HepG2 (cell line): ENCODE results near the gene SERPINB11. TPM values are rescaled to one million over a fixed set of nuclear protein-coding genes. Genes with fewer than 3 reads are reported as not detected.

Experiments used
- ATAC-seq: fragments of 200-7000 bp; cut with Tn5 transposase; 3 replicates; pipeline ENCODE4 v1.9.1; 2020; ENCODE audit warnings: mild to moderate bottlenecking, moderate library complexity
- BruUV-seq: library from RNA; stranded (reverse); fragments of 400-500 nt; replicated peaks from 2 replicates; lab custom pipeline; 2021; lab: Mats Ljungman, UMichigan
- CTCF ChIA-PET: fragments of 300-600 bp; formaldehyde crosslinking; extraction: SDS; loops from one replicate; lab custom pipeline; 2021; ENCODE audit warnings: low total read pairs, inconsistent platforms, low intra/inter-chr PET ratio; lab: Yijun Ruan, JAX
- POLR2A ChIA-PET: fragments of 350-600 bp; sonication (Branson Sonifier 250); formaldehyde crosslinking; loops from one replicate; lab custom pipeline; 2020; ENCODE audit warnings: antibody characterized with exemption, inconsistent platforms; lab: Yijun Ruan, JAX
- DNase-seq: peaks from one replicate; pipeline ENCODE4 v3.0.0-alpha.2; 2015; ENCODE audit warnings: low spot score
- FAIRE-seq: peaks from 3 replicates; lab custom pipeline; 2011; peaks lifted over from hg19 to GRCh38; lab: Jason Lieb, UNC
- H2AFZ ChIP-seq: one replicate; pipeline ENCODE4 v1.6.1; 2011; ENCODE audit warnings: low read length, inconsistent platforms
- H3K27ac ChIP-seq: fragments of 300-600 bp; 3 replicates; pipeline ENCODE4 v1.8.0; 2011; ENCODE audit warnings: mixed run types, mild to moderate bottlenecking, mixed read lengths, low read length, inconsistent platforms; ENCODE audit not compliant: insufficient read depth; ENCODE audit errors: extremely low read length
- H3K27me3 ChIP-seq, 2 experiments: fragments of 200-600 bp in 1 of 2; 2 replicates in 1 of 2; 3 replicates in 1 of 2; pipeline versions ENCODE4 v1.6.0 to v1.8.0; 2011; ENCODE audit warnings: low read length in 2 of 2, mild to moderate bottlenecking in 2 of 2, moderate library complexity in 2 of 2, inconsistent platforms in 1 of 2; ENCODE audit not compliant: insufficient read depth in 2 of 2, control insufficient read depth in 1 of 2
- H3K36me3 ChIP-seq, 2 experiments: fragments of 200-600 bp in 1 of 2; replicated peaks in 1 of 2; 2 replicates in 1 of 2; 3 replicates in 1 of 2; pipeline versions ENCODE4 v1.5.1 to v1.8.0; 2011; ENCODE audit warnings: low read length in 2 of 2, inconsistent platforms in 1 of 2; ENCODE audit not compliant: insufficient read depth in 2 of 2, control insufficient read depth in 1 of 2
- H3K4me1 ChIP-seq: 2 replicates; pipeline ENCODE4 v1.5.1; 2012; ENCODE audit warnings: low read length, inconsistent platforms; ENCODE audit not compliant: insufficient read depth
- H3K4me2 ChIP-seq: 2 replicates; pipeline ENCODE4 v1.6.0; 2011; ENCODE audit warnings: low read depth, low read length, inconsistent platforms
- H3K4me3 ChIP-seq, 3 experiments: fragments of 200-600 bp in 1 of 3; sonication (generic), shearing (Covaris generic) in 1 of 3; replicated peaks in 1 of 3; 2 replicates each; pipeline ENCODE4 v1.5.1; 2011 to 2016; ENCODE audit warnings: low read length in 3 of 3, inconsistent platforms in 2 of 3, low read depth in 2 of 3, mild to moderate bottlenecking in 2 of 3, control low read depth in 1 of 3, mixed read lengths in 1 of 3; ENCODE audit not compliant: insufficient read depth in 1 of 3
- H3K79me2 ChIP-seq: one replicate; pipeline ENCODE4 v1.6.1; 2011; ENCODE audit warnings: low read length, inconsistent platforms; ENCODE audit not compliant: insufficient read depth
- H3K9ac ChIP-seq: 2 replicates; pipeline ENCODE4 v1.6.0; 2011; ENCODE audit warnings: mild to moderate bottlenecking, low read depth, low read length, inconsistent platforms; ENCODE audit not compliant: insufficient read depth
- H3K9me3 ChIP-seq: 2 replicates; pipeline ENCODE4 v1.5.1; 2012; ENCODE audit warnings: mild to moderate bottlenecking, low read length
- H4K20me1 ChIP-seq: 2 replicates; pipeline ENCODE4 v1.6.0; 2011; ENCODE audit warnings: inconsistent platforms, mild to moderate bottlenecking, low read length, moderate library complexity; ENCODE audit not compliant: insufficient read depth
- CAMTA2 ChIP-seq: sonication (generic); formaldehyde crosslinking; IDR thresholded peaks from 2 replicates; pipeline ENCODE4 v1.4.0; 2020; ENCODE audit warnings: mild to moderate bottlenecking, missing genetic modification reagents, borderline replicate concordance
- CENPBD1 ChIP-seq: sonication (generic); formaldehyde crosslinking; IDR thresholded peaks from 2 replicates; pipeline ENCODE4 v1.8.0; 2022; ENCODE audit warnings: missing genetic modification reagents, low read depth, mild to moderate bottlenecking, borderline replicate concordance
- ELF1 ChIP-seq: sonication (generic); formaldehyde crosslinking; IDR thresholded peaks from 2 replicates; pipeline ENCODE4 v1.4.0; 2020; ENCODE audit warnings: missing genetic modification reagents
- GTF2F1 ChIP-seq: fragments of 150-350 bp; IDR thresholded peaks from 2 replicates; pipeline ENCODE4 v1.6.1; 2014; ENCODE audit warnings: low read length
- HDAC1 ChIP-seq: sonication (generic); formaldehyde crosslinking; IDR thresholded peaks from 2 replicates; pipeline ENCODE4 v1.5.1; 2020; ENCODE audit warnings: mild to moderate bottlenecking, missing genetic modification reagents
- MED13 ChIP-seq: sonication (generic); formaldehyde crosslinking; IDR thresholded peaks from 2 replicates; pipeline ENCODE4 v1.5.0; 2020; ENCODE audit warnings: missing genetic modification reagents
- NR2F6 ChIP-seq, 2 experiments: IDR thresholded peaks; 2 replicates each; pipeline ENCODE4 v1.6.1; 2016; ENCODE audit warnings: antibody characterized with exemption in 1 of 2, mild to moderate bottlenecking in 1 of 2
- SCMH1 ChIP-seq: sonication (generic); formaldehyde crosslinking; IDR thresholded peaks from 2 replicates; pipeline ENCODE4 v1.9.0; 2021; ENCODE audit warnings: missing genetic modification reagents, mild to moderate bottlenecking, borderline replicate concordance
- TBX3 ChIP-seq: fragments of 450-650 bp; IDR thresholded peaks from 2 replicates; pipeline ENCODE4 v1.6.1; 2017; ENCODE audit warnings: antibody characterized with exemption, mild to moderate bottlenecking, inconsistent platforms, borderline replicate concordance
- THAP7 ChIP-seq: sonication (generic); formaldehyde crosslinking; IDR thresholded peaks from 2 replicates; pipeline ENCODE4 v1.8.1; 2023; ENCODE audit warnings: mild to moderate bottlenecking, missing genetic modification reagents
- ZNF17 ChIP-seq: sonication (generic); formaldehyde crosslinking; IDR thresholded peaks from 2 replicates; pipeline ENCODE4 v1.5.0; 2020; ENCODE audit warnings: mild to moderate bottlenecking, missing genetic modification reagents
- ZNF430 ChIP-seq: sonication (generic); formaldehyde crosslinking; IDR thresholded peaks from 2 replicates; pipeline ENCODE4 v1.9.0; 2021; ENCODE audit warnings: mild to moderate bottlenecking, missing genetic modification reagents
- ZNF510 ChIP-seq: sonication (generic); formaldehyde crosslinking; IDR thresholded peaks from 2 replicates; pipeline ENCODE4 v1.4.0; 2020; ENCODE audit warnings: low read depth, mild to moderate bottlenecking, missing genetic modification reagents
- ZNF597 ChIP-seq: sonication (generic); formaldehyde crosslinking; IDR thresholded peaks from 2 replicates; pipeline ENCODE4 v1.5.0; 2020; ENCODE audit warnings: missing genetic modification reagents
- ZNF772 ChIP-seq: sonication (generic); formaldehyde crosslinking; IDR thresholded peaks from 2 replicates; pipeline ENCODE4 v1.5.0; 2020; ENCODE audit warnings: mild to moderate bottlenecking, missing genetic modification reagents
- WGBS: methylation state at CpG from one replicate; pipeline ENCODE4 v1.1.6; 2017; ENCODE audit warnings: low lambda C conversion rate; 5-methylcytosine and 5-hydroxymethylcytosine counted together
- in situ Hi-C: cut with HindIII; loops from 2 replicates; pipeline ENCODE4 v1.10.0; 2017; ENCODE audit warnings: low pct_unique_long_range_greater_than_20kb; ENCODE audit not compliant: extremely low pct_ligation_motif_present
- intact Hi-C: fragments of 100-400 bp; cut with micrococcal nuclease; formaldehyde crosslinking; loops from one replicate; pipeline ENCODE4 v1.10.0; 2022; ENCODE audit not compliant: unreplicated experiment
- polyA plus RNA-seq, 8 experiments: library from polyadenylated mRNA; depleted of rRNA in 3 of 8; stranded (reverse) in 7 of 8; unstranded in 1 of 8; fragments of >200 nt; fragmentation: Illumina TruSeq in 4 of 8; extraction: Trizol in 4 of 8; gene quantifications; 2 replicates each; pipeline versions ENCODE4 v1.2.1 to v1.2.3, GENCODE V29; 2011 to 2016; ENCODE audit warnings: low read depth in 4 of 8, missing spikeins in 1 of 8, mixed read lengths in 1 of 8; ENCODE audit not compliant: insufficient read depth in 1 of 8
- total RNA-seq, 5 experiments: library from RNA; depleted of rRNA; stranded (reverse); fragments of >200 nt; fragmentation: Illumina TruSeq; extraction: Trizol; gene quantifications; 2 replicates each; pipeline ENCODE4 v1.2.3, GENCODE V29; 2016; ENCODE audit warnings: low read depth in 1 of 5

The SERPINB11 gene
- total and polyA plus RNA-seq, 2 of the 13 experiments (the other 11 are each of a cell fraction or from before 2014, with no cell fraction given) = not detected

DNA sequence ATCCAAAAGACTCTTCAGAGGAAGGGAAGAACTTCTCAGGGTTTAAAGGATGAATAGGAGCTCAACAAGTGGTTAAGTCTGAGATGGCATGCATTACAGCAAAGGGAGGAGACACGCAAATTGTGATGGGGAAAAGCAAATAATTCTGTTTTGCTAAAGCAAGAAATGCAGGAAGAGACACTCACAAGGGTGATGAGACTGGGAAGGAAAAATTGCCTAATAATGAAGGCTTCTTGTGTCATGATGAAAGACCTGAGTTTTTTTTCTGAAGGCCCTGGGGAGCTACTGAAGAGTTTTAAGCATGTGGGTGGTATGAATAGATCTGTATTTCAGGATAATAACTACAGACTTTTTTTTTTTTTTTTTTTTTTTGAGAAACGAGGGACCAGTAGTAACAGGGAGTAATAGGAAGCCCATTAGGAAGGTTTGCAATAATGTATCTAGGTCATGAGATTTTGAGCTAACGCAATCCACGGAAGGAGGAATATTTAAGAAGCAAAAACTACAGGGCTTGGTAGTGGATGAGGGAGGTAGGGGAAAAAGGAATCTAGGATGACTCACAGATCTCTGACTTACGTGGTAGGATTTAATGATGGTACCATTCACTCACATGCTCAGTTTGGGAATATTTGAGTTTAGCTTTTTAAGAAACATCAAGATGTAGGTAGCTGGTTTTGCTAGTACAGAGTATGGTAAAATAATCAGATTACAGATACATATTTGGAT lies 25.1 kb upstream of the SERPINB11 start:
- Histone ChIP-seq H3K27me3 (no peaks in the 10 kb centered on the region), H3K4me1 (peaks cover 15% of the 10 kb centered on the region), H2AFZ (no peak overlapping the region), H3K4me3 (no peak overlapping the region), H4K20me1 (no peaks in the 10 kb centered on the region), H3K27ac (no peak overlapping the region), H3K4me2 (no peak overlapping the region), H3K9me3 (no peaks in the 10 kb centered on the region), H3K9ac (no peak overlapping the region), H3K36me3 (no peaks in the 10 kb centered on the region), H3K79me2 (no peaks in the 10 kb centered on the region)
- ChIA-PET CTCF (no interaction called here), POLR2A (no interaction called here)
- 40% methylated on average over 5 of the region's 5 CpGs for WGBS
- intact Hi-C loops (no loop called here), in situ Hi-C loops (no loop called here)
- DNase-seq = no peak
- no peak for TF ChIP-seq GTF2F1
- TF ChIP-seq ZNF597 (CRISPR knock-in tag) = no peak
- TF ChIP-seq CENPBD1 (CRISPR knock-in tag) = no peak
- no peak for TF ChIP-seq ELF1 (CRISPR knock-in tag)
- TF ChIP-seq MED13 (CRISPR knock-in tag) = no peak
- no peak for TF ChIP-seq TBX3
- no peak for TF ChIP-seq SCMH1 (CRISPR knock-in tag)
- TF ChIP-seq NR2F6 (IDR thresholded peaks at IDR 0.05) = no peak
- no peak for TF ChIP-seq NR2F6 (CRISPR knock-in tag; IDR thresholded peaks at IDR 0.05)
- no peak for TF ChIP-seq CAMTA2
- TF ChIP-seq ZNF17 (CRISPR knock-in tag) = no peak
- TF ChIP-seq THAP7 = no peak
- no peak for TF ChIP-seq ZNF430
- TF ChIP-seq ZNF510 (CRISPR knock-in tag) = no peak
- no peak for TF ChIP-seq ZNF772
- TF ChIP-seq HDAC1 (CRISPR knock-in tag) = no peak
- no peak for ATAC-seq
- no peak for FAIRE-seq
- no TSS peak for BruUV-seq
